Medulla oblongata (tissue), 1 donor: ENCODE measurements around the gene CYTL1.
"Not testable (repeated sequence)": the region's sequence is repeated elsewhere in the genome, so short reads cannot be mapped to it uniquely, and the experiment has no call there.

ENCODE experiments used
- DNase-seq: peaks from one replicate; pipeline ENCODE4 v3.0.0-alpha.2; 2015; ENCODE audit errors: extremely low spot score

CYTL1 gene

GRCh38 chr4:5033281-5033841, 14.1 kb upstream of the CYTL1 start:
- peak; percentile 33 for DNase-seq

- no peak for DNase-seq
Measured at GRCh38 chr4:5032813-5033212, 13.6 kb upstream of the CYTL1 start.

GRCh38 chr4:5030927-5031326, 11.7 kb upstream of the CYTL1 start:
- DNase-seq = no peak

- no peak for DNase-seq
Measured at GRCh38 chr4:5030221-5030620, 11.0 kb upstream of the CYTL1 start.

- DNase-seq = no peak
Measured at GRCh38 chr4:5029447-5029846, 10.2 kb upstream of the CYTL1 start.

- DNase-seq = no peak
Measured at GRCh38 chr4:5028480-5028879, 9.2 kb upstream of the CYTL1 start.

- DNase-seq = no peak
Measured at GRCh38 chr4:5027346-5027745, 8.1 kb upstream of the CYTL1 start.

GRCh38 chr4:5026371-5026770, 7.1 kb upstream of the CYTL1 start:
- DNase-seq = no peak

GRCh38 chr4:5024673-5025072, 5.4 kb upstream of the CYTL1 start:
- DNase-seq = no peak

- no peak for DNase-seq
Measured at GRCh38 chr4:5021546-5021945, 2.3 kb upstream of the CYTL1 start.

GRCh38 chr4:5020341-5020740, 1.1 kb upstream of the CYTL1 start:
- no peak for DNase-seq

- no peak for DNase-seq
Measured at GRCh38 chr4:5019796-5020195, 538 bp upstream of the CYTL1 start.

GRCh38 chr4:5018603-5019002, 655 bp downstream of the CYTL1 start:
- DNase-seq = no peak

GRCh38 chr4:5018096-5018495, 1.2 kb downstream of the CYTL1 start:
- DNase-seq = no peak

GRCh38 chr4:5014007-5014682, 5.1 kb downstream of the CYTL1 start:
- no peak for DNase-seq

- DNase-seq = no peak
Measured at GRCh38 chr4:5012958-5013357, 6.3 kb downstream of the CYTL1 start.

GRCh38 chr4:5012244-5012898, 6.9 kb downstream of the CYTL1 start:
- no peak for DNase-seq

- no peak for DNase-seq
Measured at GRCh38 chr4:5010984-5011383, 8.3 kb downstream of the CYTL1 start.

GRCh38 chr4:5009796-5010195, 9.5 kb downstream of the CYTL1 start:
- no peak for DNase-seq

GRCh38 chr4:5006932-5007331, 12.3 kb downstream of the CYTL1 start:
- not testable (repeated sequence) for DNase-seq

GRCh38 chr4:5004496-5004895, 14.8 kb downstream of the CYTL1 start:
- no peak for DNase-seq

GRCh38 chr4:5003918-5004317, 15.3 kb downstream of the CYTL1 start:
- no peak for DNase-seq

GRCh38 chr4:5003372-5003857, 15.8 kb downstream of the CYTL1 start:
- DNase-seq = no peak
